SK-N-MC (cell line): ENCODE data around the gene PLEKHA7.

Source experiments
- EZH2 ChIP-seq: fragments of 200-600 bp; sonication (generic); IDR thresholded peaks from one replicate; pipeline ENCODE4 v1.6.1; 2017; ENCODE audit warnings: antibody characterized with exemption
- FOXP2 ChIP-seq: optimal IDR thresholded peaks from 2 replicates; pipeline ENCODE3; 2011; ENCODE audit warnings: mild to moderate bottlenecking, moderate library complexity; ENCODE audit not compliant: insufficient read depth; ENCODE audit errors: extremely low read length, control extremely low read depth
- POLR2AphosphoS5 ChIP-seq: IDR thresholded peaks from 2 replicates; pipeline ENCODE4 v1.6.1; 2012; ENCODE audit warnings: mild to moderate bottlenecking, low read depth, low read length, borderline replicate concordance

GRCh38 chr11:16812274-16812673, 201.9 kb downstream of the PLEKHA7 start:
- TF ChIP-seq EZH2: no peak
- no peak for TF ChIP-seq POLR2AphosphoS5
- TF ChIP-seq FOXP2: no peak
